ENCODE measurements around the gene MTF1.
"Not testable (repeated sequence)": the region's sequence is repeated elsewhere in the genome, so short reads cannot be mapped to it uniquely, and the experiment has no call there.

Gene MTF1

DNA sequence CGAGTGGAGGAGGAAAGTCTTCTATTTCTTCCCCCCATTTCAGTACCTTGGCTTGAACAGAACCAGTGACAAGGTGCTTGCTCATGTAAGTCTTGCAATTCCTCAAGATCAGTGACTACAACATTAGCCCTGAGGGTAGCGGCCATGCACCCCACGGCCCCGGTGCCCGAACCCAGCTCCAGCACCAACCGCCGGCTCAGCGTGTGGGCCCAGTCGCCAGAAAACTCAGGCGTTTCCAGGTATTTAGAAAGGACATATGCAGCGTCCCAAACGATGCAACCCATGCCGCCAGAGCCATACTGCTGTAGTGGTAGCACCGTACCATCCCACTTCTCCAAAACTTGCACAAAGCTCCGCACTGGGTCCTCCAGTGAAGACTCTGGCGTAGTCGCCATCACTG lies 76.9 kb downstream of the MTF1 start:
- no peak for DNase-seq

- no peak for DNase-seq
These were observed 80.7 kb downstream of the MTF1 start for GRCh38 chr1:37778654-37779053.

- DNase-seq, result no peak
These were observed 82.4 kb downstream of the MTF1 start for GRCh38 chr1:37776946-37777516.

GRCh38 chr1:37771440-37771839 lies 88.0 kb downstream of the MTF1 start:
- DNase-seq, result not testable (repeated sequence)

DNA sequence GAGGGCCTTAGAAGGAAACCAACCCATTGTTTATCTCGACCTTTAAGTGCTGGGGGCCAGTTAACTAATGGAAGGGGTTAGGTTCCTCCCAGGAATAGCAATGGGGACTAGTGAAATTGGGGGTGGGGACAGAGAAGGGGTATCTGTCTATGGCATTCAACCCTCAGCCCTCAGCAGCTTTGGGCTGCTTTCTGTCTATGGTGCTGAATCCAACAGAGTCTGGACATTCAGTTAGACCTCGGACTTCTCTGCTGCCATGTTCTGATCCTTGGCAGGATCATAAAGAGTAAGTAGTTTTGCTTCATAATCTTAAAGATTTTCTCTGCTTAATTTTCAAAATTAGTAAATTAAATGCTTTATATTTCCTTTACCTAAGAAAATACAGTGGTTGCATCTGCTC lies 91.9 kb downstream of the MTF1 start:
- no peak for DNase-seq

DNA sequence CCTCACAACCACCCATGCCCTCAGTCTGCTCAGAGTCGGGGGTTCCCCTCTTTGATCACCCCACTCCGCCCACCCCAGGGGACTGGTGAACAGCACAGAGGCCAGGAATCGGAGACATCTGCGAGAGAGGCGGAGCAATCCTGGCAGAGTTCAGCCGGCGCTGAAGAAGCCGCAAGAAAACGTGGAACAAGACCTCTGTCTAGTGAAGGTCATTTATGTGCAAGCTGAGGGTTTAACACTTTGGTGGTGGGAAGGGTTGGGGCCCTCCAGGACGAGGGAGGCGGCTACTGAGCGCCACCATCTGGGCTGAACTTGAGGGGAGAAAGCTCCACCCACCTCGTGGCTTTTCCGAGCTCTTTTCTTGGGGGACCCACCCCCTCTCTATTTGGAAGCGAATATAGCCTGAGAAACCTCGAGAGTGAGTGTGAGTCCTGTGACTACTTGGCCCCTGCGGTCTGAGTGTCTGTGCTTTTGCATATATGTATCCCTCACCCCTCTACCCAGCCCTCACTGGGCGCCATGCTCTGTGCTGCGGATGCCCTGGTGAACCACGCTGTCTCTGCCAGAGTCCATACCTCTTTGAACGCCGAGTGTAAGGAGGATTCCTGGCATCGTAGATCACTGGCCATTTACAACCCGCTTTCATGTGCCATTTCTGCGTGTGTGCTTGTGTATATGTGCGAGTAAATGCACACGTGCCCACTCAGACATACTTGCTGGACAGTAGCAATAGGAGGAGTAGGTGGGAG lies 93.3 kb downstream of the MTF1 start:
- DNase-seq, result no peak

- DNase-seq, result no peak
These were observed 94.4 kb downstream of the MTF1 start, which contains the start of gene EPHA10 for GRCh38 chr1:37764888-37765441. EPHA10 (minus strand) TSS chr1:37765120; CDS start chr1:37765066, 54 bp downstream.

DNA sequence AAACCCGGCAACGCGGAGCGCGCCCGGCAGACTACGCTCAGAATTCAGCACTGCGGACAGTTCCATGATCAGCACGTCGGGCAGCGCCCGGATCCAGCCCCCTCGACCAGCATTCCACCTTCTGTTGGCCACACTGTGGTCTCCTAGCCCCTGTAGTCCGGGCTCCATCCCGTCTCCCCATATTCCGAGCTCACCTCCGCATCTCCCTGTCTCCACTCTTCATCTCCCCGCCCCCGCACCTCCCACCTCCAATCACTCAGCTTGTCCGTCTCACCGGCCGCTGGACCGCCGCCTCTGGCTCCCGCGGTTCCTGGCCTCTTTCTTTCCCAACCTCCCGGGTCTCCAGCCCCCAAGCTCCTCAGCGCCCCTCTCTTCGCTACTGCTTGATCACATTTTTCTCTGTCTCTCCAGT lies 95.0 kb downstream of the MTF1 start:
- DNase-seq, result peak; percentile 86

GRCh38 chr1:37763791-37764413 lies 95.5 kb downstream of the MTF1 start:
- DNase-seq, result no peak

DNA sequence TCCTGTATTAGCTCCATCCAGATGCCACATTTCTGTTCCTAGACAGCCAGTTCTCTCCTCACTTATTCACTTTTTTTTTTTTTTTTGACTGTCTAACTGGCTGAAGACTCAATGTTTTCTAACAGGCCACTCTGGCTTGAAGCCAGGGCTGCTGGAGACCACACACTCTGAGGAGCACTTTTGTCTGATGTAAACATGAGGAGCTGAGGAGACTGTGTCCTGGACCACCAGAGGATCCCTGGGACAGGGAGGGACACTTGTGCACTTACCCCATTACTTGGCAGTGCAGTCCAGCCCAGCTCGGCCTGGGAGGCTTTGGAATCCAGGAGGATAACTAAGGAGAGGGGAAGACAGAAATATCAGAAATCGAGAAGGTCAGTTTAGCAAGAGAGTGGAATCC lies 96.9 kb downstream of the MTF1 start:
- no peak for DNase-seq

DNA sequence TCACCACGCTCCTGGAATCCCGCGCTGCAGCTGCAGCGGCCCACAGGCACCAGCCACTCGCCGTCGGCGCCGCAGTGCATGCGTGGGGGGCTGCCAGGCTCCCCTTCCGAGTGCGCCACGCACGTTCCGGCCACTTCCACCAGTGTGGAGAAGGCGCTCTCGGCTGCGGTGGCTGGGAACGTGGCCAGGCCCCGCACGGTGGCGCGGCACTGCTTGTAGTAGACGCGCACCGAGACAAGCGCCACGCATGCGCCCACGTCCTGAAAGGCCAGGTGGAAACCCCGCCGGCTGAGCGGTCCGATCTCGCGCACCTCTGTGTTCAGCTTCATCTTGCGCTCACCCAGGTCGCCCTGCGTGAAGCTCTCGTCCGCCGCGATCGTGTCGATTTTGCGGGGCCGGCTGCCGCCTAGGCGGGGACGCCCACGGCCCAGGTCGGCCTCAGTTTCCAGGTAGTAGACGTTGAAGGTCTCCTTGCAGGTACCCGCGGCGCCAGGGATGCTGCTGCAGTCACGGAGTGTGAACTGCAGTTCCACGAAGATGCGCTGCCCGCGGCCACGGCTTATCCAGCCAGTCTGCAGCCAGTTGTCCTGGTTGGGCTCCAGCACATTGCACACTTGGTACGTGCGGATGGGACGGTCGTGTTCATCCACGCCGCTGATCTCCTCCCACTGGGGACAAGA lies 97.8 kb downstream of the MTF1 start:
- DNase-seq, result no peak

All from islet precursor cell (in vitro differentiated cells).